ENCODE data around the gene GAP43.

The GAP43 gene

GRCh38 chr3:115630850-115631249, 7.5 kb downstream of the GAP43 start:
- Histone ChIP-seq H3K4me1 (no peaks in the 10 kb centered on the region), H3K9ac (no peak overlapping the region), H3K9me3 (ENCODE audit: control insufficient read depth, low read length) (no peaks in the 10 kb centered on the region), H3K27me3 (ENCODE audit: control insufficient read depth, insufficient read depth, low read length) (no peaks in the 10 kb centered on the region), H3K36me3 (ENCODE audit: control insufficient read depth, insufficient read depth, low read length) (no peaks in the 10 kb centered on the region), H3K79me2 (no peaks in the 10 kb centered on the region), H3K4me3 (ENCODE audit: low read depth, low read length) (no peak overlapping the region), H3K4me2 (ENCODE audit: low read length) (no peak overlapping the region), H3K27ac (no peak overlapping the region), H2AFZ (no peak overlapping the region)
- TF ChIP-seq CTCF (IDR thresholded peaks at IDR 0.05) = no peak

- H3K9me3 ChIP-seq (ENCODE audit: control insufficient read depth, low read length) = no peaks in the 10 kb centered on the region
- H3K36me3 ChIP-seq (ENCODE audit: control insufficient read depth, insufficient read depth, low read length) = no peaks in the 10 kb centered on the region
- H2AFZ ChIP-seq = no peak overlapping the region
- no peak for TF ChIP-seq CTCF (IDR thresholded peaks at IDR 0.05)
- H3K4me1 ChIP-seq = no peaks in the 10 kb centered on the region
- H3K4me3 ChIP-seq (ENCODE audit: low read depth, low read length) = no peak overlapping the region
- H3K4me2 ChIP-seq (ENCODE audit: low read length) = no peak overlapping the region
- no peak overlapping the region for H3K9ac ChIP-seq
- H3K27me3 ChIP-seq (ENCODE audit: control insufficient read depth, insufficient read depth, low read length) = no peaks in the 10 kb centered on the region
- no peak overlapping the region for H3K27ac ChIP-seq
- no peaks in the 10 kb centered on the region for H3K79me2 ChIP-seq
These were observed 8.7 kb downstream of the GAP43 start for GRCh38 chr3:115632026-115632425.

GRCh38 chr3:115633467-115633866, 10.2 kb downstream of the GAP43 start:
- Histone ChIP-seq H3K4me1 (no peaks in the 10 kb centered on the region), H3K27me3 (ENCODE audit: control insufficient read depth, insufficient read depth, low read length) (no peaks in the 10 kb centered on the region), H2AFZ (no peak overlapping the region), H3K9ac (no peak overlapping the region), H3K79me2 (no peaks in the 10 kb centered on the region), H3K4me3 (ENCODE audit: low read depth, low read length) (no peak overlapping the region), H3K27ac (no peak overlapping the region), H3K9me3 (ENCODE audit: control insufficient read depth, low read length) (no peaks in the 10 kb centered on the region), H3K36me3 (ENCODE audit: control insufficient read depth, insufficient read depth, low read length) (no peaks in the 10 kb centered on the region), H3K4me2 (ENCODE audit: low read length) (no peak overlapping the region)
- TF ChIP-seq CTCF (IDR thresholded peaks at IDR 0.05) = no peak

GRCh38 chr3:115634052-115634451, 10.7 kb downstream of the GAP43 start:
- Histone ChIP-seq H3K36me3 (ENCODE audit: control insufficient read depth, insufficient read depth, low read length) (no peaks in the 10 kb centered on the region), H3K9me3 (ENCODE audit: control insufficient read depth, low read length) (no peaks in the 10 kb centered on the region), H3K9ac (no peak overlapping the region), H3K4me3 (ENCODE audit: low read depth, low read length) (no peak overlapping the region), H3K4me1 (no peaks in the 10 kb centered on the region), H3K4me2 (ENCODE audit: low read length) (no peak overlapping the region), H3K79me2 (no peaks in the 10 kb centered on the region), H3K27me3 (ENCODE audit: control insufficient read depth, insufficient read depth, low read length) (no peaks in the 10 kb centered on the region), H3K27ac (no peak overlapping the region), H2AFZ (no peak overlapping the region)
- no peak for TF ChIP-seq CTCF (IDR thresholded peaks at IDR 0.05)

GRCh38 chr3:115635406-115635805, 12.1 kb downstream of the GAP43 start:
- no peak overlapping the region for H3K4me2 ChIP-seq (ENCODE audit: low read length)
- no peak overlapping the region for H3K27ac ChIP-seq
- H3K4me1 ChIP-seq = no peaks in the 10 kb centered on the region
- no peaks in the 10 kb centered on the region for H3K79me2 ChIP-seq
- no peaks in the 10 kb centered on the region for H3K9me3 ChIP-seq (ENCODE audit: control insufficient read depth, low read length)
- no peaks in the 10 kb centered on the region for H3K27me3 ChIP-seq (ENCODE audit: control insufficient read depth, insufficient read depth, low read length)
- H3K4me3 ChIP-seq (ENCODE audit: low read depth, low read length) = no peak overlapping the region
- no peak overlapping the region for H3K9ac ChIP-seq
- no peaks in the 10 kb centered on the region for H3K36me3 ChIP-seq (ENCODE audit: control insufficient read depth, insufficient read depth, low read length)
- TF ChIP-seq CTCF (IDR thresholded peaks at IDR 0.05) = no peak
- H2AFZ ChIP-seq = no peak overlapping the region
